ENCODE data around the gene CMTM8.

DNA sequence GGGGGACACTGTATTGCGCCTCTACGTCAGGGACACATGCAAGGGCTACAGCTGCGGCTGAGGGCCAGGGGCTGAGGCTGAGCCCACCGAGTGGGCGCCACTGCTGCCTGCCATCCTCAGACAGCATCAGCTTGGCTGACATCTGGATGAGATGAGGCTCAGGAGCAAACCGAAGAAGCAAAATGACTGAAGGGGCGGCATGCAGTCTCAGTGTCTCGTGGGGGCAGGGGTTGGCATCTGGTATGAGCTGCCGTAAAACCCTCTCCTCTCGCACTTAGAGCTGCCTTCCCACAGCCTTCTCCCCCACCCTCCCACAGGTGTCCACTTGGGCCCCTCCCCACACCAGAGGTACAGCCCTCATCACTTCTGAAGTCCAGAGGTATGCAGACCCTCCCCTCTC, 129.0 kb downstream of the CMTM8 start:
- TF ChIP-seq POLR2AphosphoS5 (IDR thresholded peaks at IDR 0.05; ENCODE audit: low read depth, low read length) (no peak), POLR2A (IDR thresholded peaks at IDR 0.05; ENCODE audit: low read depth, low read length) (no peak), TAF1 (IDR thresholded peaks at IDR 0.05; ENCODE audit: low read depth, low read length) (no peak)

Data from GM12891 (cell line).